GM12892 (cell line): ENCODE results near the gene KCNK13.

Experiments used
- POLR2A ChIP-seq: IDR thresholded peaks from 2 replicates; pipeline ENCODE4 v1.6.1; 2011; ENCODE audit warnings: low read depth, low read length, control low read depth
- POLR2AphosphoS5 ChIP-seq: IDR thresholded peaks from 2 replicates; pipeline ENCODE4 v1.6.1; 2011; ENCODE audit warnings: low read depth, low read length, control low read depth

- TF ChIP-seq POLR2A, result no peak
- TF ChIP-seq POLR2AphosphoS5, result no peak
Measured at GRCh38 chr14:90184571-90185266, 122.9 kb downstream of the KCNK13 start.
